ENCODE measurements around the gene FGD4.

Gene FGD4

GRCh38 chr12:32379667-32380066 is 19.7 kb upstream of the FGD4 start:
- Histone ChIP-seq H3K27me3 (ENCODE audit: insufficient read depth, poor library complexity, severe bottlenecking) (no peaks in the 10 kb centered on the region), H3K27ac (replicated peaks) (no peak overlapping the region), H3K4me3 (replicated peaks; ENCODE audit: insufficient read depth, low read length) (no peak overlapping the region)
- DNase-seq (ENCODE audit: low read depth in 1 of 2, low spot score in 1 of 2) = no peak
- TF ChIP-seq GABPA (IDR thresholded peaks at IDR 0.05; ENCODE audit: low read depth) (no peak), REST (IDR thresholded peaks at IDR 0.05; ENCODE audit: insufficient replicate concordance, low read depth) (no peak), CTCF (IDR thresholded peaks at IDR 0.05; ENCODE audit: insufficient read depth, low read length) (no peak), POLR2AphosphoS5 (IDR thresholded peaks at IDR 0.05; ENCODE audit: low read depth) (no peak), SPI1 (IDR thresholded peaks at IDR 0.05; ENCODE audit: borderline replicate concordance, low read depth) (no peak)

- TF ChIP-seq POLR2AphosphoS5 (IDR thresholded peaks at IDR 0.05; ENCODE audit: low read depth) (no peak), CTCF (IDR thresholded peaks at IDR 0.05; ENCODE audit: insufficient read depth, low read length) (no peak), GABPA (IDR thresholded peaks at IDR 0.05; ENCODE audit: low read depth) (no peak), REST (IDR thresholded peaks at IDR 0.05; ENCODE audit: insufficient replicate concordance, low read depth) (no peak), SPI1 (IDR thresholded peaks at IDR 0.05; ENCODE audit: borderline replicate concordance, low read depth) (no peak)
- H3K4me3 ChIP-seq (replicated peaks; ENCODE audit: insufficient read depth, low read length) = no peak overlapping the region
- H3K27ac ChIP-seq (replicated peaks) = no peak overlapping the region
- no peaks in the 10 kb centered on the region for H3K27me3 ChIP-seq (ENCODE audit: insufficient read depth, poor library complexity, severe bottlenecking)
- DNase-seq (ENCODE audit: low read depth in 1 of 2, low spot score in 1 of 2) = no peak
These were observed 17.1 kb upstream of the FGD4 start for GRCh38 chr12:32382226-32382625.

GRCh38 chr12:32390572-32391219 is 8.7 kb upstream of the FGD4 start:
- no peak overlapping the region for H3K27ac ChIP-seq (replicated peaks)
- peak in 1 of 2 experiments; percentile 44 for DNase-seq (ENCODE audit: low read depth in 1 of 2, low spot score in 1 of 2)
- TF ChIP-seq SPI1 (IDR thresholded peaks at IDR 0.05; ENCODE audit: borderline replicate concordance, low read depth) = no peak
- TF ChIP-seq POLR2AphosphoS5 (IDR thresholded peaks at IDR 0.05; ENCODE audit: low read depth) = no peak
- TF ChIP-seq REST (IDR thresholded peaks at IDR 0.05; ENCODE audit: insufficient replicate concordance, low read depth) = no peak
- H3K4me3 ChIP-seq (replicated peaks; ENCODE audit: insufficient read depth, low read length) = peak overlapping the region; percentile 12; the same call in 1 of the 2 replicates
- H3K27me3 ChIP-seq (ENCODE audit: insufficient read depth, poor library complexity, severe bottlenecking) = no peaks in the 10 kb centered on the region

All from HL-60 (cell line).